ENCODE data around the gene GRM7.

The GRM7 gene

DNA sequence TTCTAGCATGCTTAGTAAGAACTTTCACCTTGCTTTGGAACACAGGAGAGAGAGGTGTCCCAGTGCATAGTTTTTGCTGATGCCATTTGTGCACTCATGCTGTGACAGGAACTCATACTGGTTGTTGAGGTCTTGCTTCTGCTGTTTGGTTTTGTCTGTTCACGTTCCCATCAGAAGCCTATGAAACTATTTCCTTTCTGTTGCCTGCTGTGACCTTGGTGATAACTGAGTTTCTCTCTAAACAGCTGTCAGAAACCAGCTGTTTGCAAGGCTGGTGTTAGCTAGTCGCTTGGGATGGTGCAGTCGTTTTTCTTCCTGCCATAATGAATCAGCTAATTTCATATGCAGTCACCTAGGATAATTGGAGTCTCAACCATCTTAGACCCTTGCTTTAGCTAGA is 724.1 kb downstream of the GRM7 start:
- DNase-seq (ENCODE audit: low spot score) = no peak
- no peak overlapping the region for H3K27ac ChIP-seq
- ChIA-PET POLR2A (ENCODE audit: low non-redundant PET) (no interaction called here), CTCF (no interaction called here)
- TF ChIP-seq, protein P1, sequence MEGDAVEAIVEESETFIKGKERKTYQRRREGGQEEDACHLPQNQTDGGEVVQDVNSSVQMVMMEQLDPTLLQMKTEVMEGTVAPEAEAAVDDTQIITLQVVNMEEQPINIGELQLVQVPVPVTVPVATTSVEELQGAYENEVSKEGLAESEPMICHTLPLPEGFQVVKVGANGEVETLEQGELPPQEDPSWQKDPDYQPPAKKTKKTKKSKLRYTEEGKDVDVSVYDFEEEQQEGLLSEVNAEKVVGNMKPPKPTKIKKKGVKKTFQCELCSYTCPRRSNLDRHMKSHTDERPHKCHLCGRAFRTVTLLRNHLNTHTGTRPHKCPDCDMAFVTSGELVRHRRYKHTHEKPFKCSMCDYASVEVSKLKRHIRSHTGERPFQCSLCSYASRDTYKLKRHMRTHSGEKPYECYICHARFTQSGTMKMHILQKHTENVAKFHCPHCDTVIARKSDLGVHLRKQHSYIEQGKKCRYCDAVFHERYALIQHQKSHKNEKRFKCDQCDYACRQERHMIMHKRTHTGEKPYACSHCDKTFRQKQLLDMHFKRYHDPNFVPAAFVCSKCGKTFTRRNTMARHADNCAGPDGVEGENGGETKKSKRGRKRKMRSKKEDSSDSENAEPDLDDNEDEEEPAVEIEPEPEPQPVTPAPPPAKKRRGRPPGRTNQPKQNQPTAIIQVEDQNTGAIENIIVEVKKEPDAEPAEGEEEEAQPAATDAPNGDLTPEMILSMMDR (conservative IDR thresholded peaks at IDR 0.05; ENCODE audit: low read depth) = no peak

DNA sequence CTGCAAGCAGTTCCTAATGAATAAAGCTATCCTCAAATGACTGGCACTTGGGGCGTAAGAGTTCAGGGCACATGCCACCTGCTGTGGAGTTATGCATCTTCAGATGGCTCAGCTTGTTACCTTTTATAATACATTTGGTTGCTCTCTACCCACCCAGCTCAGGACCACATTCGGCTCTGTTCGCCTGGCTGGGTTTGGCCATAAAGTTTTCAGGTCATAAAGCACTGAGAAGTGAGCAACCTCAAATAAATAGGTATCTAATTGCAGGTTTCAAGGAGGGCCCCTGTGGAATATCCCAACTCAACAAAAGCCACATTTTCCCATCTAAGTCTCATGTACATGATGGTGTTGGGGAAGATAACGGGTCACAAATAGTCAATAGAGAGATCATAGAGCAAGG is 727.3 kb downstream of the GRM7 start:
- DNase-seq (ENCODE audit: low spot score) = no peak
- POLR2A ChIA-PET (ENCODE audit: low non-redundant PET) = no interaction called here
- TF ChIP-seq, protein P1 (conservative IDR thresholded peaks at IDR 0.05; ENCODE audit: low read depth) = no peak
- H3K27ac ChIP-seq = no peak overlapping the region
- CTCF ChIA-PET = no interaction called here

DNA sequence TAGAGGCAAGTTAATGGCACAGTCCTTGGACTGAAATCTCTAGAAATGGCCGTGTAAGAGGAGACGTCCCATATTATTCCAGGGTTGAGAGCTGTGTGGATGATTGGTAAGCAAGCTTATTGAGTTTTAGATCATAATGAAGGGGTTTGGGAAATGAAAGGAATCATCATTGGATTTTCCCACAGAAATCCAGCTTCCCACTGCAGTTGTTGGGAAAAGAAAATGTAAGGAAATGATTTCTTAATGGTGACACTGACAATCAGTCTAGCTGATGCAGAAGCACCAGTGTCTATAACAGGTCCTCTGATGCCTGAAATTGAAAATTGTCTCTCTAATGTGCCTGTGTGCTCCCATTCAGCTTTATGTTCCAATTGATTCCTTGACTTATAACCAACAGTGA is 728.6 kb downstream of the GRM7 start:
- no peak for DNase-seq (ENCODE audit: low spot score)
- TF ChIP-seq, protein P1 (conservative IDR thresholded peaks at IDR 0.05; ENCODE audit: low read depth) = no peak
- ChIA-PET CTCF (no interaction called here), POLR2A (ENCODE audit: low non-redundant PET) (no interaction called here)
- no peak overlapping the region for H3K27ac ChIP-seq

DNA sequence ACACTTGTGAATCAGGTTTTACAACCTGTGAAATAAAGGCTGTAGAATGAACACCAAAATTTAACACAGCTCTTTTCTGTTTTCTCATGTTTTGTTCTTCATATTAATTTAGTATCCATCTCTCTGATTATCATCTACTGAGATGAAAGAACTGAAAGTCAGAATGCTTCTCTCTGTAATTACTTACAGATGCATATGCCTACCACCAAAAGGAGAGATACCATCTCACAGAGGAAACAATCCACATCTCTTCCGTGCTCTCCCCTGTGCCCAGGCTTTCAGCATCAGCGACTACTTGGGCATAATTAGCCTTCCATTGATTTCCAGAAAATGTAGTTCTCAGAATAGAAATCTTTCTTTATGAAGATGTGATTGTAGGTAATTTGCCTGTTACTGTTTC is 741.4 kb downstream of the GRM7 start:
- TF ChIP-seq, protein P1 (conservative IDR thresholded peaks at IDR 0.05; ENCODE audit: low read depth) = no peak
- CTCF ChIA-PET = interaction anchor here (0.5 kb wide), 1 partner anchor 234 kb away, joined by 6 read pairs; no protein-coding TSS in a partner anchor

DNA sequence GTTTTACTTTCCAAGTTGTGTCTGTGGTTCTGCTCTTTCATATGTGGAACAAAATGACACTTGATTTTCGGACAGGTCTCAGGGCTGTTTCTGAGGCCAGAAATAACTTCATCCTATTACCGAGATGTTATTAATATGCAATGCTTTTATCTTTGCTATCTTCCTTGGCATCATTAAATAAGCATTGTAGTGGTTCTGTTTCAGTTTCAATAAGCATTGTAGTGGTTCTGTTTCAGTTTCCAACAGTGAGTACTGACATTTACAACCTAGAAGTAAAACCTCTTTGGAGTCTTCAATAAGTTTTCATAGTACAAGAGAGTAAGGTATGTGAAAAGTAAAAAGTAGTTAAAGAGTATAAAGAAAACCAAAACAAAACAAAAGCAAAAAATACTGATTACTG is 746.2 kb downstream of the GRM7 start:
- no peak overlapping the region for H3K27ac ChIP-seq
- POLR2A ChIA-PET (ENCODE audit: low non-redundant PET) = no interaction called here
- CTCF ChIA-PET = no interaction called here
- TF ChIP-seq, protein P1 (conservative IDR thresholded peaks at IDR 0.05; ENCODE audit: low read depth) = no peak
- no peak for DNase-seq (ENCODE audit: low spot score)

More for the DNA sequence above, 741.4 kb downstream of the GRM7 start:
- no peak overlapping the region for H3K27ac ChIP-seq
- POLR2A ChIA-PET (ENCODE audit: low non-redundant PET) = no interaction called here
- DNase-seq (ENCODE audit: low spot score) = no peak

DNA sequence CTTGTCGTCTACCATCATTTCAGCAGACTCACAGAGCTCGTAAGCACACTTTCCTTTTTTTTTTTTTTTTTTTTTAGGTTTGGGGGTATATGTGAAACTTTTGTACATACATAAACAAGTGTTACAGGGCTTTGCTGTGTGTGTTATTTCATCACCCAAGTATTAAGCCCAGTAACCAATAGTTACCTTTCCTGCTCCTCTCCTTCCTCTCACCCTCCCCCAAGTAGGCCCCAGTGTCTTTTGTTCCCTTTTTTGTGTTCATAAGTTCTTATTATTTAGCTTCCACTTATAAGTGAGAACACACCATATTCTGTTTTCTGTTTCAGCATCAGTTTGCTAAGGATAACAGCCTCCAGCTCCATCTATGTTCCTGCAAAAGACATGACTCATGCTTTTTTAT is 746.8 kb downstream of the GRM7 start:
- ChIA-PET CTCF (no interaction called here), POLR2A (ENCODE audit: low non-redundant PET) (no interaction called here)
- TF ChIP-seq, protein P1 (conservative IDR thresholded peaks at IDR 0.05; ENCODE audit: low read depth) = no peak
- DNase-seq (ENCODE audit: low spot score) = no peak
- no peak overlapping the region for H3K27ac ChIP-seq

DNA sequence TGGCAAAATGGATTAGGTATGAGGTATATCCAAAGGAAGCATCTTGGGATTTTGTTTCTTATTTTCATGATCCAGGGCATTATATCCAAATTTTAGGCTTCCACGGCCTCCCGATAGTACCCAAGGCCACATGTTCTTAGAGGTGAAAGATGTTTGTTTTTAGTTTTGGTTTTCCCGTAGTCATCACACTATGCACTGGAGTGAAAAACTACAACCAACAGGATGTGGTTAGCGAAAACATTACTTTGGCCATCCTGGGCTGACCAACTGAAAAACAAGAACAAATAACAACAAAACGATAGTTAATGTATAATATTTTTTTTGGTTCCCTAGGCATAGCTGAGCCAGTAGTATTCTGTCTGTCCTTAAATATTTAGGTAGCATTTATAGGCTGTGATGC is 749.7 kb downstream of the GRM7 start:
- TF ChIP-seq, protein P1 (conservative IDR thresholded peaks at IDR 0.05; ENCODE audit: low read depth) = no peak
- H3K27ac ChIP-seq = no peak overlapping the region
- DNase-seq (ENCODE audit: low spot score) = no peak
- POLR2A ChIA-PET (ENCODE audit: low non-redundant PET) = no interaction called here
- CTCF ChIA-PET = no interaction called here

Measured in RWPE1 (cell line).